Brain microvascular endothelial cell (primary cell): ENCODE data around the gene GGT5.
"Not testable (repeated sequence)": the region's sequence is repeated elsewhere in the genome, so short reads cannot be mapped to it uniquely, and the experiment has no call there.

Experiments used
- DNase-seq: peaks from one replicate; pipeline ENCODE4 v3.0.0-alpha.2; 2020
- H3K27ac ChIP-seq: fragments of 250-450 bp; sonication (Bioruptor Pico); 2 replicates; pipeline ENCODE4 v1.5.1; 2020; ENCODE audit warnings: mild to moderate bottlenecking, moderate library complexity
- H3K27me3 ChIP-seq: fragments of 250-450 bp; sonication (Bioruptor Pico); replicated peaks from 2 replicates; pipeline ENCODE4 v1.5.1; 2020; ENCODE audit warnings: mild to moderate bottlenecking
- H3K36me3 ChIP-seq: fragments of 250-450 bp; sonication (Bioruptor Pico); replicated peaks from 2 replicates; pipeline ENCODE4 v1.5.1; 2020; ENCODE audit warnings: mild to moderate bottlenecking
- H3K4me3 ChIP-seq: 2 replicates; pipeline ENCODE4 v1.5.1; 2011; ENCODE audit warnings: low read depth, mild to moderate bottlenecking, control low read depth, low read length, moderate library complexity
- CTCF ChIP-seq: IDR thresholded peaks from 2 replicates; pipeline ENCODE4 v1.5.1; 2011; ENCODE audit warnings: low read depth, mild to moderate bottlenecking, moderate library complexity, low read length, control low read depth, inconsistent platforms; ENCODE audit errors: missing control alignments
- in situ Hi-C: cut with HindIII; loops from 2 replicates; pipeline ENCODE4 v1.10.0; 2017; ENCODE audit warnings: low sequenced_read_pairs, low pct_ligation_motif_present

GGT5 gene

GRCh38 chr22:24240381-24240780, 4.5 kb downstream of the GGT5 start:
- Histone ChIP-seq H3K27ac (no peak overlapping the region), H3K4me3 (no peak overlapping the region), H3K27me3 (no peaks in the 10 kb centered on the region), H3K36me3 (peaks cover 11% of the 10 kb centered on the region)
- in situ Hi-C loops: no loop called here
- DNase-seq: no peak
- no peak for TF ChIP-seq CTCF

- H3K36me3 ChIP-seq: peaks cover 18% of the 10 kb centered on the region
- H3K27me3 ChIP-seq, H3K4me3 ChIP-seq, in situ Hi-C loops: not testable (repeated sequence)
- peak overlapping the region; percentile 62 for H3K27ac ChIP-seq
- peak; percentile 53 for DNase-seq
Measured at GRCh38 chr22:24238101-24238694, 6.7 kb downstream of the GGT5 start.

- no peak for TF ChIP-seq CTCF
- Histone ChIP-seq H3K36me3 (peaks cover 23% of the 10 kb centered on the region), H3K4me3 (no peak overlapping the region), H3K27ac (no peak overlapping the region), H3K27me3 (no peaks in the 10 kb centered on the region)
- DNase-seq: no peak
- in situ Hi-C loops: no loop called here
Measured at GRCh38 chr22:24236656-24237055, 8.2 kb downstream of the GGT5 start.

- Histone ChIP-seq H3K27ac (no peak overlapping the region), H3K27me3 (no peaks in the 10 kb centered on the region), H3K4me3 (no peak overlapping the region), H3K36me3 (peaks cover 30% of the 10 kb centered on the region)
- in situ Hi-C loops: no loop called here
- DNase-seq: no peak
- no peak for TF ChIP-seq CTCF
Measured at GRCh38 chr22:24235315-24235714, 9.6 kb downstream of the GGT5 start.

GRCh38 chr22:24233816-24234215, 11.1 kb downstream of the GGT5 start:
- no peak for TF ChIP-seq CTCF
- H3K36me3 ChIP-seq: peaks cover 39% of the 10 kb centered on the region

GRCh38 chr22:24233235-24233634, 11.6 kb downstream of the GGT5 start:
- Histone ChIP-seq H3K4me3 (no peak overlapping the region), H3K27me3 (no peaks in the 10 kb centered on the region), H3K27ac (no peak overlapping the region), H3K36me3 (peaks cover 45% of the 10 kb centered on the region)
- in situ Hi-C loops: no loop called here
- no peak for DNase-seq
- TF ChIP-seq CTCF: no peak

More at GRCh38 chr22:24233816-24234215, 11.1 kb downstream of the GGT5 start:
- no peak for DNase-seq
- H3K27ac ChIP-seq: no peak overlapping the region
- H3K27me3 ChIP-seq: no peaks in the 10 kb centered on the region
- in situ Hi-C loops: no loop called here
- H3K4me3 ChIP-seq: no peak overlapping the region
